Stimulated activated CD8-positive, alpha-beta memory T cell treated with anti-CD3 and anti-CD28 coated beads, Interleukin-15, amount 100 ng/mL, for 24 hours (primary cell): Measurements from ENCODE around the gene CAMK2A.
"Not testable (repeated sequence)": the region's sequence is repeated elsewhere in the genome, so short reads cannot be mapped to it uniquely, and the experiment has no call there.

ENCODE experiments used
- DNase-seq: peaks from one replicate; pipeline ENCODE4 v3.0.0-alpha.2; 2020; ENCODE audit warnings: low read depth

CAMK2A gene

GRCh38 chr5:150254363-150254762 is 35.2 kb downstream of the CAMK2A start:
- DNase-seq, result no peak

- DNase-seq, result no peak
These were observed 36.0 kb downstream of the CAMK2A start for GRCh38 chr5:150253416-150254208.

GRCh38 chr5:150252489-150252888 is 37.1 kb downstream of the CAMK2A start:
- no peak for DNase-seq

GRCh38 chr5:150251504-150251903 is 38.1 kb downstream of the CAMK2A start:
- DNase-seq, result no peak

GRCh38 chr5:150249744-150250143 is 39.8 kb downstream of the CAMK2A start:
- no peak for DNase-seq

- no peak for DNase-seq
These were observed 40.6 kb downstream of the CAMK2A start for GRCh38 chr5:150248946-150249345.

GRCh38 chr5:150248493-150248892 is 41.1 kb downstream of the CAMK2A start:
- not testable (repeated sequence) for DNase-seq

GRCh38 chr5:150247726-150248125 is 41.8 kb downstream of the CAMK2A start:
- DNase-seq, result no peak

- DNase-seq, result no peak
These were observed 42.7 kb downstream of the CAMK2A start for GRCh38 chr5:150246835-150247234.

- DNase-seq, result no peak
These were observed 43.1 kb downstream of the CAMK2A start for GRCh38 chr5:150246429-150246828.

- no peak for DNase-seq
These were observed 43.8 kb downstream of the CAMK2A start for GRCh38 chr5:150245808-150246207.

- DNase-seq, result no peak
These were observed 44.3 kb downstream of the CAMK2A start for GRCh38 chr5:150245111-150245789.

GRCh38 chr5:150244209-150244608 is 45.4 kb downstream of the CAMK2A start:
- no peak for DNase-seq

GRCh38 chr5:150243590-150243989 is 46.0 kb downstream of the CAMK2A start:
- no peak for DNase-seq

- DNase-seq, result no peak
These were observed 47.2 kb downstream of the CAMK2A start for GRCh38 chr5:150242251-150242894.

GRCh38 chr5:150241298-150242160 is 48.0 kb downstream of the CAMK2A start:
- no peak for DNase-seq

GRCh38 chr5:150239794-150240122 is 49.8 kb downstream of the CAMK2A start:
- no peak for DNase-seq

GRCh38 chr5:150239099-150239793 is 50.3 kb downstream of the CAMK2A start:
- DNase-seq, result no peak

GRCh38 chr5:150238646-150239045 is 50.9 kb downstream of the CAMK2A start:
- DNase-seq, result no peak

GRCh38 chr5:150236981-150237754 is 52.4 kb downstream of the CAMK2A start:
- DNase-seq, result no peak

GRCh38 chr5:150236313-150236712 is 53.3 kb downstream of the CAMK2A start:
- no peak for DNase-seq
